K562 (cell line): ENCODE data around the gene TMEM156. TPM values are rescaled to one million over a fixed set of nuclear protein-coding genes. Genes with fewer than 3 reads are reported as not detected.

Source experiments
- COPS2 ChIP-seq: fragments of 450-650 bp; conservative IDR thresholded peaks from 2 replicates; pipeline ENCODE4 v1.6.1; 2016; ENCODE audit warnings: mild to moderate bottlenecking, moderate library complexity
- SMARCA4 ChIP-seq: fragments of 450-650 bp; IDR thresholded peaks from 2 replicates; pipeline ENCODE4 v1.6.1; 2016
- polyA plus RNA-seq, 8 experiments: library from polyadenylated mRNA; depleted of rRNA in 4 of 8; stranded (reverse) in 5 of 8; unstranded in 3 of 8; fragments of >200 nt; fragmentation: Nextera tagmentation in 2 of 8; fragmentation: Illumina TruSeq in 1 of 8; extraction: Ambion mirVana in 2 of 8; extraction: Trizol in 1 of 8; gene quantifications; 2 replicates each; pipeline versions ENCODE4 v1.2.1 to v1.2.3, GENCODE V29; 2011 to 2014; ENCODE audit warnings: inconsistent platforms in 1 of 8, missing spikeins in 1 of 8
- total RNA-seq, 7 experiments: library from RNA; depleted of rRNA in 6 of 7; stranded (reverse); fragments of >200 nt in 6 of 7; fragmentation: Illumina TruSeq in 2 of 7; extraction: Trizol in 2 of 7; gene quantifications; 2 replicates each; pipeline versions ENCODE4 v1.2.1 to v1.2.3, GENCODE V29; 2011 to 2021; ENCODE audit warnings: low replicate concordance in 1 of 7
- TF ChIP-seq, protein P1 (sequence below): fragments of 450-650 bp; IDR thresholded peaks from 2 replicates; pipeline ENCODE4 v1.6.1; 2016; ENCODE audit warnings: mild to moderate bottlenecking
- TF ChIP-seq, protein P2 (sequence below): fragments of 450-650 bp; IDR thresholded peaks from 2 replicates; pipeline ENCODE4 v1.6.1; 2017; ENCODE audit warnings: antibody characterized with exemption, mild to moderate bottlenecking
- TF ChIP-seq, protein P3 (sequence below), 3 experiments: fragments of 200-800 bp in 1 of 3; sonication (Bioruptor generic) in 1 of 3; sonication (generic) in 1 of 3; formaldehyde crosslinking in 1 of 3; IDR thresholded peaks; 2 replicates each; pipeline versions ENCODE4 v1.6.1 to v1.8.0; 2016 to 2022; ENCODE audit warnings: mild to moderate bottlenecking in 2 of 3, missing compliant biosample characterization in 2 of 3, missing genetic modification characterization in 2 of 3, missing genetic modification reagents in 1 of 3

TMEM156 gene
- total and polyA plus RNA-seq, 9 of the 15 experiments (the other 6 are each of a cell fraction or from before 2014, with no cell fraction given): 3.5 to 9.6 (median 6.4) TPM

DNA sequence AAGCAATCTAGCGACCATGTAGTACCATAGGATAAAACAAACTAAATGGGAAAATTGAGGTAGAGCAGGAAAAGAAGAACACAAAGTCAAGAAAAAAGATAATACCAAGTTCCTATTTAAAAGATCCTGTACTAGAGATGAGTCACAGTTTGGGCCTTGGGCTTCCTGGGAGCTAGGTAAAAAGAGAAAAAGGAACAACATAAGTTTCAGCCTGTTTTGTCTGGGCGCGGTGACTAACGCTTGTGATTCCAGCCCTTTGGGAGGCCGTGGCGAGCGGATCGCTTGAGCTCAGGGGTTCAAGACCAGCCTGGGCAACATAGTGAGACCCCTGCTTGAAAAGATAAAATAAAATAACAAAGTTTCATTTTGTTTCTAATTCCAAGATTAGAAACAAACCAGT is 14.0 kb upstream of the TMEM156 start (continued):
- TF ChIP-seq, protein P1, sequence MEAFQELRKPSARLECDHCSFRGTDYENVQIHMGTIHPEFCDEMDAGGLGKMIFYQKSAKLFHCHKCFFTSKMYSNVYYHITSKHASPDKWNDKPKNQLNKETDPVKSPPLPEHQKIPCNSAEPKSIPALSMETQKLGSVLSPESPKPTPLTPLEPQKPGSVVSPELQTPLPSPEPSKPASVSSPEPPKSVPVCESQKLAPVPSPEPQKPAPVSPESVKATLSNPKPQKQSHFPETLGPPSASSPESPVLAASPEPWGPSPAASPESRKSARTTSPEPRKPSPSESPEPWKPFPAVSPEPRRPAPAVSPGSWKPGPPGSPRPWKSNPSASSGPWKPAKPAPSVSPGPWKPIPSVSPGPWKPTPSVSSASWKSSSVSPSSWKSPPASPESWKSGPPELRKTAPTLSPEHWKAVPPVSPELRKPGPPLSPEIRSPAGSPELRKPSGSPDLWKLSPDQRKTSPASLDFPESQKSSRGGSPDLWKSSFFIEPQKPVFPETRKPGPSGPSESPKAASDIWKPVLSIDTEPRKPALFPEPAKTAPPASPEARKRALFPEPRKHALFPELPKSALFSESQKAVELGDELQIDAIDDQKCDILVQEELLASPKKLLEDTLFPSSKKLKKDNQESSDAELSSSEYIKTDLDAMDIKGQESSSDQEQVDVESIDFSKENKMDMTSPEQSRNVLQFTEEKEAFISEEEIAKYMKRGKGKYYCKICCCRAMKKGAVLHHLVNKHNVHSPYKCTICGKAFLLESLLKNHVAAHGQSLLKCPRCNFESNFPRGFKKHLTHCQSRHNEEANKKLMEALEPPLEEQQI: no peak
- TF ChIP-seq COPS2 (no peak), SMARCA4 (peak; percentile 79)
- TF ChIP-seq, protein P2, sequence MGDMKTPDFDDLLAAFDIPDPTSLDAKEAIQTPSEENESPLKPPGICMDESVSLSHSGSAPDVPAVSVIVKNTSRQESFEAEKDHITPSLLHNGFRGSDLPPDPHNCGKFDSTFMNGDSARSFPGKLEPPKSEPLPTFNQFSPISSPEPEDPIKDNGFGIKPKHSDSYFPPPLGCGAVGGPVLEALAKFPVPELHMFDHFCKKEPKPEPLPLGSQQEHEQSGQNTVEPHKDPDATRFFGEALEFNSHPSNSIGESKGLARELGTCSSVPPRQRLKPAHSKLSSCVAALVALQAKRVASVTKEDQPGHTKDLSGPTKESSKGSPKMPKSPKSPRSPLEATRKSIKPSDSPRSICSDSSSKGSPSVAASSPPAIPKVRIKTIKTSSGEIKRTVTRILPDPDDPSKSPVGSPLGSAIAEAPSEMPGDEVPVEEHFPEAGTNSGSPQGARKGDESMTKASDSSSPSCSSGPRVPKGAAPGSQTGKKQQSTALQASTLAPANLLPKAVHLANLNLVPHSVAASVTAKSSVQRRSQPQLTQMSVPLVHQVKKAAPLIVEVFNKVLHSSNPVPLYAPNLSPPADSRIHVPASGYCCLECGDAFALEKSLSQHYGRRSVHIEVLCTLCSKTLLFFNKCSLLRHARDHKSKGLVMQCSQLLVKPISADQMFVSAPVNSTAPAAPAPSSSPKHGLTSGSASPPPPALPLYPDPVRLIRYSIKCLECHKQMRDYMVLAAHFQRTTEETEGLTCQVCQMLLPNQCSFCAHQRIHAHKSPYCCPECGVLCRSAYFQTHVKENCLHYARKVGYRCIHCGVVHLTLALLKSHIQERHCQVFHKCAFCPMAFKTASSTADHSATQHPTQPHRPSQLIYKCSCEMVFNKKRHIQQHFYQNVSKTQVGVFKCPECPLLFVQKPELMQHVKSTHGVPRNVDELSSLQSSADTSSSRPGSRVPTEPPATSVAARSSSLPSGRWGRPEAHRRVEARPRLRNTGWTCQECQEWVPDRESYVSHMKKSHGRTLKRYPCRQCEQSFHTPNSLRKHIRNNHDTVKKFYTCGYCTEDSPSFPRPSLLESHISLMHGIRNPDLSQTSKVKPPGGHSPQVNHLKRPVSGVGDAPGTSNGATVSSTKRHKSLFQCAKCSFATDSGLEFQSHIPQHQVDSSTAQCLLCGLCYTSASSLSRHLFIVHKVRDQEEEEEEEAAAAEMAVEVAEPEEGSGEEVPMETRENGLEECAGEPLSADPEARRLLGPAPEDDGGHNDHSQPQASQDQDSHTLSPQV: peak; percentile 19; the same call in 1 of the 2 replicates
- TF ChIP-seq, protein P3, sequence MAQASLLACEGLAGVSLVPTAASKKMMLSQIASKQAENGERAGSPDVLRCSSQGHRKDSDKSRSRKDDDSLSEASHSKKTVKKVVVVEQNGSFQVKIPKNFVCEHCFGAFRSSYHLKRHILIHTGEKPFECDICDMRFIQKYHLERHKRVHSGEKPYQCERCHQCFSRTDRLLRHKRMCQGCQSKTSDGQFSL (CRISPR knock-in tag; IDR thresholded peaks at IDR 0.05): no peak
- TF ChIP-seq, protein P3 (tag; IDR thresholded peaks at IDR 0.05): no peak
- TF ChIP-seq, all 486 proteins: peak for 30
